OCI-LY1 (cell line): ENCODE measurements around the gene LRRC3B.

ENCODE experiments used
- H2AFZ ChIP-seq: fragments of 200-600 bp; sonication (generic), shearing (Covaris generic); 2 replicates; pipeline ENCODE4 v1.6.0; 2014; ENCODE audit warnings: antibody characterized with exemption, mild to moderate bottlenecking, low read length
- H3F3A ChIP-seq: fragments of 200-600 bp; sonication (generic), shearing (Covaris generic); 2 replicates; pipeline ENCODE4 v1.6.0; 2014; ENCODE audit warnings: mild to moderate bottlenecking, antibody characterized with exemption, low read length, moderate library complexity; ENCODE audit not compliant: insufficient read depth
- H3K27ac ChIP-seq: fragments of 200-600 bp; sonication (generic); 2 replicates; pipeline ENCODE4 v1.5.1; 2014; ENCODE audit warnings: low read length, mixed run types, mild to moderate bottlenecking, low read depth; ENCODE audit not compliant: poor library complexity, severe bottlenecking
- H3K27me3 ChIP-seq: fragments of 200-600 bp; sonication (generic); 2 replicates; pipeline ENCODE4 v1.6.0; 2014; ENCODE audit warnings: antibody characterized with exemption, mild to moderate bottlenecking, low read length, moderate library complexity; ENCODE audit not compliant: insufficient read depth
- H3K36me3 ChIP-seq: fragments of 200-600 bp; sonication (generic); 2 replicates; pipeline ENCODE4 v1.6.1; 2014; ENCODE audit warnings: mild to moderate bottlenecking, antibody characterized with exemption, low read length, moderate library complexity, mixed read lengths; ENCODE audit not compliant: insufficient read depth
- H3K4me1 ChIP-seq: fragments of 200-600 bp; sonication (generic); 2 replicates; pipeline ENCODE4 v1.5.1; 2014; ENCODE audit warnings: mild to moderate bottlenecking, low read length, moderate library complexity; ENCODE audit not compliant: insufficient read depth, severe bottlenecking
- H3K4me2 ChIP-seq: fragments of 200-600 bp; sonication (generic), shearing (Covaris generic); 2 replicates; pipeline ENCODE4 v1.6.1; 2014; ENCODE audit warnings: low read length
- H3K4me3 ChIP-seq: fragments of 200-600 bp; sonication (generic); 2 replicates; pipeline ENCODE4 v1.5.1; 2014; ENCODE audit warnings: low read length, low read depth, mild to moderate bottlenecking, mixed read lengths; ENCODE audit not compliant: poor library complexity, severe bottlenecking
- H3K79me2 ChIP-seq: fragments of 200-600 bp; shearing (Covaris generic); 2 replicates; pipeline ENCODE4 v1.6.1; 2016; ENCODE audit warnings: mixed run types, low read length, mixed read lengths; ENCODE audit not compliant: insufficient read depth
- H3K9ac ChIP-seq: fragments of 200-600 bp; sonication (generic), shearing (Covaris generic); 2 replicates; pipeline ENCODE4 v1.6.1; 2014; ENCODE audit warnings: mild to moderate bottlenecking, low read length, mixed read lengths
- H3K9me2 ChIP-seq: fragments of 200-600 bp; sonication (generic), shearing (Covaris generic); 2 replicates; pipeline ENCODE4 v1.6.1; 2014; ENCODE audit warnings: low read depth, mild to moderate bottlenecking, low read length, mixed read lengths
- H3K9me3 ChIP-seq: fragments of 200-600 bp; shearing (Covaris generic); 2 replicates; pipeline ENCODE4 v1.6.1; 2014; ENCODE audit warnings: low read length, mixed read lengths
- H4K20me1 ChIP-seq: fragments of 200-600 bp; sonication (generic), shearing (Covaris generic); 2 replicates; pipeline ENCODE4 v1.6.0; 2016; ENCODE audit warnings: mild to moderate bottlenecking, low read length; ENCODE audit not compliant: insufficient read depth
- CTCF ChIP-seq: fragments of 200-600 bp; sonication (generic), shearing (Covaris generic); IDR thresholded peaks from 2 replicates; pipeline ENCODE4 v1.5.1; 2017; ENCODE audit warnings: mild to moderate bottlenecking, antibody characterized with exemption, low read length, moderate library complexity, mixed read lengths
- EZH2 ChIP-seq: fragments of 200-600 bp; sonication (generic), shearing (Covaris generic); IDR thresholded peaks from 2 replicates; pipeline ENCODE4 v1.8.0; 2017; ENCODE audit warnings: borderline replicate concordance, mixed run types, mild to moderate bottlenecking, antibody characterized with exemption, low read length, moderate library complexity, mixed read lengths

LRRC3B gene

GRCh38 chr3:26634601-26635000 lies 12.0 kb downstream of the LRRC3B start:
- H4K20me1 ChIP-seq: no peaks in the 10 kb centered on the region
- no peaks in the 10 kb centered on the region for H3K36me3 ChIP-seq
- H3K27me3 ChIP-seq: no peaks in the 10 kb centered on the region
- no peak overlapping the region for H2AFZ ChIP-seq
- no peak overlapping the region for H3K27ac ChIP-seq
- no peaks in the 10 kb centered on the region for H3K4me1 ChIP-seq
- no peaks in the 10 kb centered on the region for H3K79me2 ChIP-seq
- no peaks in the 10 kb centered on the region for H3F3A ChIP-seq
- H3K9ac ChIP-seq: no peak overlapping the region
- no peak overlapping the region for H3K4me3 ChIP-seq
- H3K4me2 ChIP-seq: no peak overlapping the region
- H3K9me2 ChIP-seq: no peaks in the 10 kb centered on the region
- H3K9me3 ChIP-seq: no peaks in the 10 kb centered on the region
- TF ChIP-seq CTCF: no peak
- no peak for TF ChIP-seq EZH2

DNA sequence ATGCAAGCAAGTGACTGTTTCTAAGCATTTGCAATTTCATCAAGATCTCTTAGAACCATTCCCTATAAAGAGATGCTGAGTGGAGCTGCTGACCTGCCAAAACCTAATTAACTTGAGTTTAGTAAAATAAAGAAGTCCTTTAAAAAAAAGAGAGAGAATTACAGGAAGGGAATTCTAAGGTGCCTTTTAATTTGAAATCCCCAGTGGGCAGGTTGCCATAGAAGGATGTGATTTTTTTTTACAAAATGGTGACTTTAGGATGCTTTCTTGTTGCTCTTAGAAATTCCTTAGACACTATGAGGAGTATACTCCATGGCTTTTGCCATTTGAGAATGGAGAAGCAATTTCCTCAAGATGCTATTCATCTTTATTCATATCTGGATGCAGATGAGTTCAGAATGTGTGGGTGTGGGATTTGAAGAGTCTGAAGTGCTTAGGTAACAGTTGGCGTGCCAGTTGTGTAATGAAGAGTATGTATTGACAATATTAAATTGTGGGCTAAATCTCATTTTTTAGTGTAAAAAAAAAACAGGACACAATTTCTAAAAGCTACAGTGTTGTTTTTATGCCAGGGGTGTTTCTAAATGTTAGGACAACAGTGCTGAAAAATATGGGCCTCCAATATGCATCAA lies 13.6 kb downstream of the LRRC3B start:
- no peak overlapping the region for H2AFZ ChIP-seq
- H3K36me3 ChIP-seq: no peaks in the 10 kb centered on the region
- no peak for TF ChIP-seq EZH2
- no peak for TF ChIP-seq CTCF
- no peak overlapping the region for H3K4me2 ChIP-seq
- no peaks in the 10 kb centered on the region for H3F3A ChIP-seq
- no peak overlapping the region for H3K27ac ChIP-seq
- no peaks in the 10 kb centered on the region for H3K79me2 ChIP-seq
- no peak overlapping the region for H3K4me3 ChIP-seq
- H3K9ac ChIP-seq: no peak overlapping the region
- no peaks in the 10 kb centered on the region for H4K20me1 ChIP-seq
- H3K9me3 ChIP-seq: no peaks in the 10 kb centered on the region
- H3K4me1 ChIP-seq: no peaks in the 10 kb centered on the region
- no peaks in the 10 kb centered on the region for H3K27me3 ChIP-seq
- no peaks in the 10 kb centered on the region for H3K9me2 ChIP-seq

DNA sequence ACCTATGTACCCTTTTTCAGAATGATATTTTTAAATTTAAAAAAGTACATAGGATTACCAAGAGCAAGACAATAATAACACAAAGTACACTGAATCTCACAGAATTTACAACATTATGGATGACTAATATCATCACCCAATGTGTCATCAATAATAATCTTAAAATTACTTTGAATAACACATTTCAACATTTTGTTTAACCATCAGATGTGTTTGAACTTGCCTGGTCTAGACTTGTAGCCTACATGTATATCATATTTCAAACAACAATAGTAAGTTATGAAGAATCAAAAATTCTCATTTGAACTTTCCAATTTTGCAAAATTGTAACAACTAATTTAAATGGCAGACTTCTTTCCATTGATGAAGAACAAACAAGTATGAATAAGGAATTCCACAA lies 15.1 kb downstream of the LRRC3B start:
- Histone ChIP-seq H3K79me2 (no peaks in the 10 kb centered on the region), H3K36me3 (no peaks in the 10 kb centered on the region), H3K4me2 (no peak overlapping the region), H3K4me1 (no peaks in the 10 kb centered on the region), H3K27ac (no peak overlapping the region), H3F3A (no peaks in the 10 kb centered on the region), H3K9ac (no peak overlapping the region), H4K20me1 (no peaks in the 10 kb centered on the region), H3K9me2 (no peaks in the 10 kb centered on the region), H3K27me3 (no peaks in the 10 kb centered on the region), H3K4me3 (no peak overlapping the region), H3K9me3 (no peaks in the 10 kb centered on the region), H2AFZ (no peak overlapping the region)
- TF ChIP-seq EZH2 (no peak), CTCF (no peak)
